Activated B cell treated with CpG ODN at 0.5 μM for 24 hours (primary cell): Measurements from ENCODE around the gene RNF20. TPM values are rescaled to one million over a fixed set of nuclear protein-coding genes. Genes with fewer than 3 reads are reported as not detected.

Source experiments
- ATAC-seq: fragments of 200-7000 bp; cut with Tn5 transposase; one replicate; pipeline ENCODE4 v1.10.0; 2021; ENCODE audit warnings: low read depth, mild to moderate bottlenecking, moderate library complexity
- CTCF ChIA-PET: fragments of 350-600 bp; sonication (Branson Sonifier 250); formaldehyde crosslinking; loops from one replicate; lab custom pipeline; 2021; ENCODE audit warnings: antibody characterized with exemption; lab: Charles Lee
- POLR2A ChIA-PET: fragments of 350-600 bp; sonication (Branson Sonifier 250); formaldehyde crosslinking; loops from one replicate; lab custom pipeline; 2021; ENCODE audit warnings: antibody characterized with exemption; lab: Charles Lee
- DNase-seq: peaks from one replicate; pipeline ENCODE4 v3.0.0; 2022
- H3K27ac Mint-ChIP-seq: one replicate; pipeline ENCODE4 v1.8.0; 2020; ENCODE audit warnings: mixed read lengths
- H3K27me3 Mint-ChIP-seq: one replicate; pipeline ENCODE4 v1.8.0; 2021; ENCODE audit warnings: mixed read lengths
- H3K36me3 Mint-ChIP-seq: one replicate; pipeline ENCODE4 v1.8.0; 2021; ENCODE audit warnings: low read depth, mixed read lengths
- H3K4me1 Mint-ChIP-seq: one replicate; pipeline ENCODE4 v1.8.0; 2021; ENCODE audit warnings: mixed read lengths
- H3K4me3 Mint-ChIP-seq: one replicate; pipeline ENCODE4 v1.8.0; 2020; ENCODE audit warnings: mild to moderate bottlenecking, mixed read lengths
- H3K9me3 Mint-ChIP-seq: one replicate; pipeline ENCODE4 v1.8.0; 2020; ENCODE audit warnings: mixed read lengths
- intact Hi-C: fragments of 100-400 bp; cut with micrococcal nuclease; formaldehyde crosslinking; loops from one replicate; pipeline ENCODE4 v1.15.1; 2024
- total RNA-seq: library from RNA; stranded (reverse); gene quantifications from 2 replicates; pipeline ENCODE4 v1.2.3, GENCODE V29; 2022
- TF ChIP-seq, protein P1 (sequence below): fragments of 200-600 bp; IDR thresholded peaks from one replicate; pipeline ENCODE4 v1.8.0; 2022; ENCODE audit warnings: antibody characterized with exemption, mild to moderate bottlenecking

The RNF20 gene
- total RNA-seq, 1 donor from 2014 or later, result 46.6 TPM

GRCh38 chr9:101487443-101487840, 46.2 kb upstream of the RNF20 start:
- Mint-ChIP-seq H3K4me3 (no peak overlapping the region), H3K27me3 (peaks cover 60% of the 10 kb centered on the region), H3K4me1 (peaks cover 4% of the 10 kb centered on the region), H3K36me3 (no peaks in the 10 kb centered on the region), H3K9me3 (peaks cover 3% of the 10 kb centered on the region), H3K27ac (no peak overlapping the region)
- TF ChIP-seq, protein P1, sequence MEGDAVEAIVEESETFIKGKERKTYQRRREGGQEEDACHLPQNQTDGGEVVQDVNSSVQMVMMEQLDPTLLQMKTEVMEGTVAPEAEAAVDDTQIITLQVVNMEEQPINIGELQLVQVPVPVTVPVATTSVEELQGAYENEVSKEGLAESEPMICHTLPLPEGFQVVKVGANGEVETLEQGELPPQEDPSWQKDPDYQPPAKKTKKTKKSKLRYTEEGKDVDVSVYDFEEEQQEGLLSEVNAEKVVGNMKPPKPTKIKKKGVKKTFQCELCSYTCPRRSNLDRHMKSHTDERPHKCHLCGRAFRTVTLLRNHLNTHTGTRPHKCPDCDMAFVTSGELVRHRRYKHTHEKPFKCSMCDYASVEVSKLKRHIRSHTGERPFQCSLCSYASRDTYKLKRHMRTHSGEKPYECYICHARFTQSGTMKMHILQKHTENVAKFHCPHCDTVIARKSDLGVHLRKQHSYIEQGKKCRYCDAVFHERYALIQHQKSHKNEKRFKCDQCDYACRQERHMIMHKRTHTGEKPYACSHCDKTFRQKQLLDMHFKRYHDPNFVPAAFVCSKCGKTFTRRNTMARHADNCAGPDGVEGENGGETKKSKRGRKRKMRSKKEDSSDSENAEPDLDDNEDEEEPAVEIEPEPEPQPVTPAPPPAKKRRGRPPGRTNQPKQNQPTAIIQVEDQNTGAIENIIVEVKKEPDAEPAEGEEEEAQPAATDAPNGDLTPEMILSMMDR, result no peak
- no peak for DNase-seq
- CTCF ChIA-PET, result no interaction called here
- POLR2A ChIA-PET, result no interaction called here
- ATAC-seq, result no peak
- intact Hi-C loops, result no loop called here

- Mint-ChIP-seq H3K4me1 (no peaks in the 10 kb centered on the region), H3K9me3 (peaks cover 3% of the 10 kb centered on the region), H3K27me3 (peaks cover 14% of the 10 kb centered on the region), H3K36me3 (no peaks in the 10 kb centered on the region), H3K27ac (no peak overlapping the region), H3K4me3 (no peak overlapping the region)
- ATAC-seq, result no peak
- ChIA-PET CTCF (no interaction called here), POLR2A (no interaction called here)
- DNase-seq, result no peak
- intact Hi-C loops, result no loop called here
- TF ChIP-seq, protein P1, result no peak
Observed at GRCh38 chr9:101495810-101496209, 37.8 kb upstream of the RNF20 start.

DNA sequence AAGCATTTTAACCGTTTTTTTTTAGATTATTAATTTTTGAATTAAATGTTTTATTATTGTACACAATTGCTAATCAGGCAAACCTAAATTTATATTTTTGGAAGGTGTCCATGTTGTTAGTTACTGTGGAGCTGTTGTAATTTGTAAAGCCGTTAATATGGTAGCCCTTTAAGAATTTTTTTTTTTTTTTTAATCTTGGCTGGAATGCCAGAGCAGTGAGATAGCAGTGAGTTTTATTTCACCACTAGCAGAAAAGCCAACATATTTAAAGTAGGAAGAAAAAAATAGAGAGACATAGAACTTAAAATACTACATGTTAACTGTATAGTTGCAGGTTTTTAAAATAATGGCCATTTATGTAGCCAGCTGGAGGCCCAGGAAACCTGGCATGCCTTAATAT, 35.3 kb upstream of the RNF20 start:
- Mint-ChIP-seq H3K4me1 (no peaks in the 10 kb centered on the region), H3K27ac (no peak overlapping the region), H3K4me3 (no peak overlapping the region), H3K36me3 (no peaks in the 10 kb centered on the region), H3K27me3 (peaks cover 3% of the 10 kb centered on the region), H3K9me3 (no peaks in the 10 kb centered on the region)
- intact Hi-C loops, result no loop called here
- no peak for ATAC-seq
- ChIA-PET POLR2A (no interaction called here), CTCF (no interaction called here)
- TF ChIP-seq, protein P1, result no peak
- DNase-seq, result no peak

GRCh38 chr9:101504188-101504587, 29.5 kb upstream of the RNF20 start:
- H3K4me3 Mint-ChIP-seq, result no peak overlapping the region
- H3K36me3 Mint-ChIP-seq, result no peaks in the 10 kb centered on the region
- ChIA-PET CTCF (no interaction called here), POLR2A (no interaction called here)
- no peaks in the 10 kb centered on the region for H3K9me3 Mint-ChIP-seq
- intact Hi-C loops, result no loop called here
- H3K27me3 Mint-ChIP-seq, result peaks cover 10% of the 10 kb centered on the region
- H3K4me1 Mint-ChIP-seq, result no peaks in the 10 kb centered on the region
- ATAC-seq, result no peak
- no peak overlapping the region for H3K27ac Mint-ChIP-seq
- TF ChIP-seq, protein P1, result no peak
- no peak for DNase-seq

GRCh38 chr9:101508211-101508610, 25.4 kb upstream of the RNF20 start:
- POLR2A ChIA-PET, result no interaction called here
- intact Hi-C loops, result no loop called here
- Mint-ChIP-seq H3K36me3 (no peaks in the 10 kb centered on the region), H3K9me3 (no peaks in the 10 kb centered on the region), H3K4me1 (no peaks in the 10 kb centered on the region), H3K4me3 (no peak overlapping the region), H3K27ac (no peak overlapping the region), H3K27me3 (peaks cover 10% of the 10 kb centered on the region)
- no peak for ATAC-seq
- CTCF ChIA-PET, result no interaction called here
- TF ChIP-seq, protein P1, result no peak
- no peak for DNase-seq
